Epidermal melanocyte (primary cell): ENCODE results near the gene EPHA6.
"Not testable (repeated sequence)": the region's sequence is repeated elsewhere in the genome, so short reads cannot be mapped to it uniquely, and the experiment has no call there.

Experiments
- DNase-seq: peaks from one replicate; pipeline ENCODE4 v3.0.0; 2011; ENCODE audit warnings: low spot score; ENCODE audit not compliant: insufficient read length

EPHA6 gene

DNA sequence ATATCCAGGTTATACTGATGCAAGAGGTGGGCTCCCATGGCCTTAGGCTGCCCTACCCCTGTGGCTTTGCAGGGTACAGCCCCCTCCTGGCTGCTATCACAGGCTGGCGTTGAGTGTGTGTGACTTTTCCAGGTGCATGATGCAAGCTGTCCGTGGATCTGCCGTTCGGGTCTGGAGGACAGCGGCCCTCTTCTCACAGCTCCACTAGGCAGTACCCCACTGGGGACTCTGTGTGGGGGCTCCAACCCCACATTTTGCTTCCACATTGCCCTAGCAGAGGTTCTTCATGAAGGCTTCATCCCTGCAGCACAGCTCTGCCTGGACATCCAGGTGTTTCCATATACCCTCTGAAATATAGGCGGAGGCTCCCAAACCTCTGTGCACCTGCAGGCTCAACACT lies 610.6 kb downstream of the EPHA6 start:
- no peak for DNase-seq

GRCh38 chr3:97430601-97431000 lies 616.2 kb downstream of the EPHA6 start:
- no peak for DNase-seq

GRCh38 chr3:97432914-97433313 lies 618.5 kb downstream of the EPHA6 start:
- DNase-seq, result no peak

GRCh38 chr3:97438131-97438530 lies 623.7 kb downstream of the EPHA6 start:
- DNase-seq, result no peak

DNA sequence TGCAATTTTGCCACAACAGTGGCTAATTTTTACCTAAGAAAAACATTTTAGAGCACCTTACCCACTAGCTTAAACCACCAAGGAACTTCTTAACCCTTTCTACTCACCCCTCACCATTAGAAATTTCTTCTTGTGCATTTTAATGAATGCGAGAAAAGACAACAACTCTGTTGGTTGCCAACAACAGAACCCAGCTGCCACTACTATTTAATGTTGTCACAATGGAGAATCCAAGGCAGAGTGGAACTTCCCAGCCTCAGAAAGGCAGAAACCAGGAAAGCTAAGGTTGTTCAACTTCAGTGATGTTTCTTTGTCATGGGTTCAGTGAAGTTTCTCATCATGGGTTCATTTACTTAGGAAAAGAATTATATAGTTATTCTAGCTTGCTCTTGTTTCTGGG lies 625.0 kb downstream of the EPHA6 start:
- no peak for DNase-seq

- DNase-seq, result no peak
Observed at GRCh38 chr3:97464035-97464434, 649.6 kb downstream of the EPHA6 start.

DNA sequence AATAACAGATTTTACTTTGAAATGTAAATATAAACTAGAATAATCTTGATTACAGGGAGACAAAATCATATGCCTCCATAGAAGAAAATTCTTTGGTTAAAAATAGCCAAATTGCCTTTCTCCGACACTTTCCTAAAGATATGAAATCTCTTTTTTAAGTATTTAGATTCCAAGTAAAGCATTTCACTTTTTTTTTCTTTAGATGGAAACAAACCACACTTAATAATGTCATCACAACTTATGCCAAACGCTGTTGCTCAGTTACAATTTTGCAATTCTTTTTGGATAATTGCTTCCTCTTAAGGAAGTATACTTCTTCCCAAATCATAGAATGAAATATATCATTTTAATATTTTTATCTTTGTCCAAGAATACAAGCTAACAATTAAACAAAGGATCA lies 656.1 kb downstream of the EPHA6 start:
- no peak for DNase-seq

DNA sequence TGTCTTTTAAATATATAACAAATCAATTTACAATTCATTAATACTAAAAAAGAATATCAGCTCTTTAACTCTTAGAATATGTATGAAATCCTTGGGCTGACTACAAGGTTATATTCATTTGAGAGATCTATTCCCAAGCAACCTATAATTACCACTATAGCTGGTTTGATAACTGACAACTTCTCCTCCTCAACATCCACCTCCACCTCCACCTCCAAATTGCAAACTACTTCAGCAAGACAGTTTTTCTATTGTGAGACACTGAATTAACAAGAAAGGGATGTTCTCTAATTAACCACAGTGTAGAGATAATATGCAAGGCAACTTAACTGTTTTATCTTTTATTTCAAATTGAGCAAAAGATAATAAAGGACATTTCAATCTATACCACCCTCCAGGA lies 665.3 kb downstream of the EPHA6 start:
- no peak for DNase-seq

GRCh38 chr3:97480696-97481289 lies 666.4 kb downstream of the EPHA6 start:
- not testable (repeated sequence) for DNase-seq

- no peak for DNase-seq
Observed at GRCh38 chr3:97481416-97481815, 667.0 kb downstream of the EPHA6 start.

DNA sequence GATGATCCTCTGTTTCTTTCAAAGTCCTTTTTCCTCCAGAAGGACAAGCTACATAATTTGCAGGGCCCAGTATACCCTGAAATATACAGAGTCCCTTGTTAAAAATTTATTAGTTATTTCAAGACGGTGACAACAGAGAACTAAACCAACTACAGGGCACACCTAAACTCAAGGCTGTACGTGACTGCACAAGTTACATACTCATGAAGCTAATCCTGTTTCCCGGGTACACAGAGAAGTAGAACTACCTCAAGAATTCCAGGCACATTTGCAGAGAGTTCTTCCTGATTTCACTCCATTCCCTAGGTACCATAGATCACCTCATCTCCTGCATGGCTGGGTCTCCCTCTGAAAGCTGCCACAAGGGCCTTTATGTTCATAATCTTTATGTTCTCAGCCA lies 670.8 kb downstream of the EPHA6 start:
- no peak for DNase-seq

- DNase-seq, result no peak
Observed at GRCh38 chr3:97487587-97487986, 673.2 kb downstream of the EPHA6 start.

DNA sequence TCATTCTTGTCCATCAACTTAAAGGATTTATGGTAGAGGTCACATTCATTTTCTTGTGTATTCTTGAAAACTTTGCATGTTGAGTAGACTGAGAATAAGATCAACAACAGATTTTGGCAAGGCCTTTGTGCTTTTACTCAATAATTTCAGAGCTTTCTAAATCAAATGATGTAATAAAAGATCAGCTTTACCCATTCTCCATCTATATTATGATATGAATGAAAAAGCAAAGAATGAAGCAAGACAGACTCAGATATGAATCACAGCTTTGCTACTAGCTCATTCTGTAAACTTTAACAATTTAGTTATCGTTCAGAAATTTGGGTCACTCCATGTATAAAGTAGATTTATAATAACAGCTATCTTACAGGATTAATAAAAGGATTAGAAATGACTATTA lies 674.3 kb downstream of the EPHA6 start:
- DNase-seq, result no peak

GRCh38 chr3:97495896-97496295 lies 681.5 kb downstream of the EPHA6 start:
- no peak for DNase-seq

DNA sequence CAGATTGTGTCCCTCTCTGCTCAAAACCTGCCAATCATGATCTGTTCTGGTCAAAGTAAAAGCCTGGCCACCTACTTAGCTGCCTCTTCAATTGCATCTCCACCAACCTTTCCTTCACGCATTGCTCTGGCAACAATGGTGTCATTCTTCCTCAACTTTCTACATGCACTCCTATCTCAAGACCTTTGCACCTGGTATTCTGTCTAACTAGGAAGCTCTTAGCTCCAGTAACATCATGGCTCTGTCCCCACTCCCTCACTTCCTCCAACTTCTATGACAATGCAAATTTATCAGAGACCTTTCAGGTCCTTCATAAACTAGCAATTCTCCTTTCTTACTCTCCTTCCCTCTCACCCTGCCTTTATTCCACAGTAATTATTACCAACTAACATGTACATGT lies 682.7 kb downstream of the EPHA6 start:
- DNase-seq, result no peak

- DNase-seq, result no peak
Observed at GRCh38 chr3:97504463-97504862, 690.1 kb downstream of the EPHA6 start.

GRCh38 chr3:97510795-97511194 lies 696.4 kb downstream of the EPHA6 start:
- no peak for DNase-seq

DNA sequence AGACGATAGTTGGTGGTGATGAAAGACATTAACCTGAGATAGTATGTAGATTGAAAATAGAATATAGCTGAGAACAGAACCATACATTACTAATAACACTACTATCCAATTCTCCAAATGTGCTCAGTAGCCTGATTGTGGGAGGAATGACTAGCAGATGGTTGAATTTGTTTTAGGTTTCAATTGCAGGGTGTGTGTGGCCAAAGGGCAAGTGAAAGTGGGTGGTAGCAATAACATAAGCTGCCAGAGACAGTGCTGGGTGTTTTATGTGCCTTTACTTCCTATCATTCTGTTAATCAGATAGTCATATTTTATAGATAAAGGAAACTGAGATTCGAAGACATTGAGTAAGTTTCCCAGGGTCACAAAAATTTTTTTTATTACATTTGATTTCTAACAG lies 700.7 kb downstream of the EPHA6 start:
- DNase-seq, result no peak

DNA sequence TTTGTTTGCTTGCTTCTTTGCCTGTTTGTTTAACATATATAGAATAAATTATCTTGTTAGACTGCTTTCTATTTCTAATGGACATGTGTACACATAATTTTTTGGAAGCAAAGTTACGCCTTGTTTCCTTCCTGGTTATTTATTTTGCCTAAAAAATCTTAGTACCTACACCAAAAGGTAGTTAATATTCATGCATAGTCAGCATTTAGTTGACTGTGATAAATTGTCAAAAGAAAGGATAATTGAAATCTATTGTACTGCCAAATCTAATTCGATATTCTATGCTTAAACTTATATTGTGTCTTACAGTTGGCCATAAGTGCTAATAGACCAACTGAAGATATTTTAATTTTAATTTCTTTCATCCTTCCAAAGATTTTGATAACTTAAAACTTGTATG lies 716.3 kb downstream of the EPHA6 start:
- no peak for DNase-seq

GRCh38 chr3:97547573-97547972 lies 733.2 kb downstream of the EPHA6 start:
- not testable (repeated sequence) for DNase-seq

GRCh38 chr3:97550408-97550807 lies 736.0 kb downstream of the EPHA6 start:
- DNase-seq, result no peak

GRCh38 chr3:97552186-97552585 lies 737.8 kb downstream of the EPHA6 start:
- DNase-seq, result no peak

- DNase-seq, result no peak
Observed at GRCh38 chr3:97575742-97576141, 761.3 kb downstream of the EPHA6 start.

- DNase-seq, result no peak
Observed at GRCh38 chr3:97576221-97576620, 761.8 kb downstream of the EPHA6 start.
